Endodermal cell (in vitro differentiated cells): Measurements from ENCODE around the gene CLEC3B. TPM values are rescaled to one million over a fixed set of nuclear protein-coding genes. Genes with fewer than 3 reads are reported as not detected.

Source experiments
- DNase-seq: peaks from one replicate; pipeline ENCODE4 v3.0.0-alpha.2; 2017
- H3K27ac ChIP-seq: 2 replicates; pipeline ENCODE4 v1.5.1; 2013; ENCODE audit warnings: mild to moderate bottlenecking, low read depth, low read length, moderate library complexity
- H3K27me3 ChIP-seq: 2 replicates; pipeline ENCODE4 v1.6.1; 2013; ENCODE audit warnings: mild to moderate bottlenecking, low read length, moderate library complexity; ENCODE audit not compliant: insufficient read depth, control insufficient read depth, poor library complexity, severe bottlenecking
- H3K36me3 ChIP-seq: 2 replicates; pipeline ENCODE4 v1.7.0; 2013; ENCODE audit warnings: mild to moderate bottlenecking, low read length, moderate library complexity; ENCODE audit not compliant: control insufficient read depth, insufficient read depth
- H3K4me1 ChIP-seq: one replicate; pipeline ENCODE4 v1.7.0; 2013; ENCODE audit warnings: low read length; ENCODE audit not compliant: control insufficient read depth, insufficient read depth
- H3K4me3 ChIP-seq: 2 replicates; pipeline ENCODE4 v1.5.1; 2013; ENCODE audit warnings: mild to moderate bottlenecking, low read length, moderate library complexity
- H3K9ac ChIP-seq: 2 replicates; pipeline ENCODE4 v1.6.1; 2013; ENCODE audit warnings: mild to moderate bottlenecking, low read length, moderate library complexity; ENCODE audit not compliant: poor library complexity, severe bottlenecking; ENCODE audit errors: extremely low read depth
- H3K9me3 ChIP-seq: 2 replicates; pipeline ENCODE4 v1.6.1; 2013; ENCODE audit warnings: mild to moderate bottlenecking, low read length, moderate library complexity; ENCODE audit not compliant: control insufficient read depth
- H3K27ac Mint-ChIP-seq: 2 replicates; pipeline ENCODE4 v1.8.0; 2020; ENCODE audit warnings: mixed read lengths
- H3K27me3 Mint-ChIP-seq: 2 replicates; pipeline ENCODE4 v1.8.0; 2021; ENCODE audit warnings: mild to moderate bottlenecking, mixed read lengths; ENCODE audit not compliant: insufficient read depth
- H3K36me3 Mint-ChIP-seq: 2 replicates; pipeline ENCODE4 v1.8.0; 2020; ENCODE audit warnings: low read depth, mixed read lengths
- H3K4me1 Mint-ChIP-seq: 2 replicates; pipeline ENCODE4 v1.8.0; 2020; ENCODE audit warnings: mixed read lengths
- H3K4me3 Mint-ChIP-seq: 2 replicates; pipeline ENCODE4 v1.8.0; 2020; ENCODE audit warnings: mild to moderate bottlenecking, moderate library complexity, mixed read lengths
- H3K9me3 Mint-ChIP-seq: 2 replicates; pipeline ENCODE4 v1.8.0; 2020; ENCODE audit warnings: mild to moderate bottlenecking, mixed read lengths
- WGBS, 2 experiments: methylation state at CpG; one replicate each; pipeline versions ENCODE4 v1.1.5 to v1.1.7; 2013; ENCODE audit warnings: missing lambda C conversion rate in 2 of 2, mixed read lengths in 1 of 2; ENCODE audit not compliant: insufficient coverage in 1 of 2, insufficient read length in 1 of 2; 5-methylcytosine and 5-hydroxymethylcytosine counted together
- total RNA-seq, 2 donors: library from RNA; stranded (reverse); fragmentation: NEBNext Ultra II Directional in 1 of 2; extraction: Animal tissue kit (Norgen Biotek cat#: 25700) in 1 of 2; gene quantifications; 2 replicates in 1 of 2; 3 replicates in 1 of 2; pipeline ENCODE4 v1.2.1, GENCODE V29; 2021
- TF ChIP-seq, protein P1 (sequence below): fragments of 200-600 bp; sonication (generic); conservative IDR thresholded peaks from 2 replicates; pipeline ENCODE4 v1.5.0; 2021; ENCODE audit warnings: antibody characterized with exemption, mild to moderate bottlenecking

The CLEC3B gene
- total RNA-seq, 2 donors from 2014 or later = not detected

DNA sequence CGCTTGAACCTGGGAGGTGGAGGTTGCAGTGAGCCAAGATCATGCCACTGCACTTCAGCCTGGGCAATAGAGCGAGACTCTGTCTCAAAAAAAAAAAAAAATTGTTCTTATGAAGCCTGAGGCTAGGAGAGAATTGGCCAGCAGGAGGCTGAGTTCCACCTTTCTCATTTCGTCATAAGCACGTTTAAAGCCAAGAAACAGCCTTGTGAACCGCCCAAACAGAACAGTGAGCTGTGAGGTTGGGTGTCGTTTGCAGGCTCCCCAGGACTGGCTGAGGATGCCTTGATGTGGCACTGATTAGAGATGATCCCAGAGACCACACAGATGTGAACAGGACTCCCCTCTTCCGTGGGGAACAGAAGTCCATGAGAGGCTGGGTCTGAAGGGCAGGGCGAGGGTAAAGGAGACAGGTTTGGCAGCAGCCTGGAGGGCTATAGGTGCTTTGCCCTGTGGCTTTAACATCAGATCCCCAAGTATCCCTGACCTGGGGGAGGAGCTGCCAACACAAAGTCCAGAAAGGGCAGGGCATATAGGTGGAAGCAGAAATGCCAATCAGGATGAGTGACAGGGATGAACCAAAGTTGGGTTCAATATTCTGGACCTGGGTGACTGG, 52.9 kb downstream of the CLEC3B start:
- Mint-ChIP-seq H3K4me1 (no peaks in the 10 kb centered on the region), H3K27ac (no peak overlapping the region), H3K4me3 (no peak overlapping the region), H3K27me3 (peaks cover 7% of the 10 kb centered on the region), H3K36me3 (peaks cover 2% of the 10 kb centered on the region), H3K9me3 (peaks cover 7% of the 10 kb centered on the region)
- TF ChIP-seq, protein P1, sequence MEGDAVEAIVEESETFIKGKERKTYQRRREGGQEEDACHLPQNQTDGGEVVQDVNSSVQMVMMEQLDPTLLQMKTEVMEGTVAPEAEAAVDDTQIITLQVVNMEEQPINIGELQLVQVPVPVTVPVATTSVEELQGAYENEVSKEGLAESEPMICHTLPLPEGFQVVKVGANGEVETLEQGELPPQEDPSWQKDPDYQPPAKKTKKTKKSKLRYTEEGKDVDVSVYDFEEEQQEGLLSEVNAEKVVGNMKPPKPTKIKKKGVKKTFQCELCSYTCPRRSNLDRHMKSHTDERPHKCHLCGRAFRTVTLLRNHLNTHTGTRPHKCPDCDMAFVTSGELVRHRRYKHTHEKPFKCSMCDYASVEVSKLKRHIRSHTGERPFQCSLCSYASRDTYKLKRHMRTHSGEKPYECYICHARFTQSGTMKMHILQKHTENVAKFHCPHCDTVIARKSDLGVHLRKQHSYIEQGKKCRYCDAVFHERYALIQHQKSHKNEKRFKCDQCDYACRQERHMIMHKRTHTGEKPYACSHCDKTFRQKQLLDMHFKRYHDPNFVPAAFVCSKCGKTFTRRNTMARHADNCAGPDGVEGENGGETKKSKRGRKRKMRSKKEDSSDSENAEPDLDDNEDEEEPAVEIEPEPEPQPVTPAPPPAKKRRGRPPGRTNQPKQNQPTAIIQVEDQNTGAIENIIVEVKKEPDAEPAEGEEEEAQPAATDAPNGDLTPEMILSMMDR = peak; percentile 60
- 83 to 88% methylated on average over 6 to 8 of the region's 8 CpGs for WGBS, 2 experiments
- no peaks in the 10 kb centered on the region for H3K36me3 ChIP-seq
- no peaks in the 10 kb centered on the region for H3K9me3 ChIP-seq
- H3K9ac ChIP-seq = no peak overlapping the region
- no peaks in the 10 kb centered on the region for H3K4me1 ChIP-seq
- no peak overlapping the region for H3K27ac ChIP-seq
- peaks cover 2% of the 10 kb centered on the region for H3K27me3 ChIP-seq
- DNase-seq = no peak
- no peak overlapping the region for H3K4me3 ChIP-seq

DNA sequence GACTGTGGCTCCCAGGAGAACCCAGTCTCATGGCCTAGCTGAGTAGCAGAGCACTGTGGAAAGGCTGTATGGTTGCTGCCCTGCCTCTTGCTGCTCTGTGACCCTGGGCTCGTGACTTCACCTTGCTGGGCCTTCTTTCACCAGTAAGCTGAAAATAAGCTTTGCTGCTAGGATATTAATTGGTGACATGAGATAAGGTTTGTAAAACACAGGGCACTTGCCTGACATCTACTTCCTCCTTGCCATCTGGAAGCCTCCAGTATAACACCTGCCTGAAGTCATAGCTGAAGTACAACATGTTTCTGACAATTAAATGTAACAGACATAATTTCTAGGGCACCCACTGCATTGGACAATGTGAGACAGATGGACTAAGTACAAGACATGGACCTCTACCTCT, 53.6 kb downstream of the CLEC3B start:
- no peak overlapping the region for H3K9ac ChIP-seq
- peaks cover 3% of the 10 kb centered on the region for H3K36me3 Mint-ChIP-seq

GRCh38 chr3:45080824-45081223, 54.7 kb downstream of the CLEC3B start:
- TF ChIP-seq, protein P1 = no peak
- Histone ChIP-seq H3K4me3 (no peak overlapping the region), H3K4me1 (no peaks in the 10 kb centered on the region), H3K9me3 (no peaks in the 10 kb centered on the region), H3K27ac (no peak overlapping the region), H3K36me3 (no peaks in the 10 kb centered on the region), H3K27me3 (no peaks in the 10 kb centered on the region), H3K9ac (no peak overlapping the region)
- Mint-ChIP-seq H3K4me1 (peaks cover 3% of the 10 kb centered on the region), H3K27me3 (no peaks in the 10 kb centered on the region), H3K9me3 (peaks cover 7% of the 10 kb centered on the region), H3K27ac (no peak overlapping the region), H3K4me3 (no peak overlapping the region), H3K36me3 (peaks cover 5% of the 10 kb centered on the region)
- 83% methylated on average over 1 of the region's 1 CpG; no CpG with 5 or more reads in 1 of the 2 experiments for WGBS, 2 experiments
- DNase-seq = no peak

More for the DNA sequence above, 53.6 kb downstream of the CLEC3B start:
- Histone ChIP-seq H3K27ac (no peak overlapping the region), H3K4me1 (no peaks in the 10 kb centered on the region), H3K9me3 (no peaks in the 10 kb centered on the region), H3K4me3 (no peak overlapping the region), H3K36me3 (no peaks in the 10 kb centered on the region), H3K27me3 (no peaks in the 10 kb centered on the region)
- Mint-ChIP-seq H3K4me1 (peaks cover under 1% of the 10 kb centered on the region), H3K9me3 (peaks cover 7% of the 10 kb centered on the region), H3K27ac (no peak overlapping the region), H3K27me3 (peaks cover under 1% of the 10 kb centered on the region), H3K4me3 (no peak overlapping the region)
- WGBS, 2 experiments = 83 to 100% methylated on average over 1 of the region's 1 CpG
- no peak for DNase-seq
- TF ChIP-seq, protein P1 = no peak
